ENCODE measurements around the gene ABHD14A. TPM values are rescaled to one million over a fixed set of nuclear protein-coding genes. Genes with fewer than 3 reads are reported as not detected.
A peak's percentile ranks its signal among the peaks of the same experiment; 100 is the strongest.

The ABHD14A gene
- total RNA-seq, 1 experiment from 2014 or later = 3.8 TPM

DNA sequence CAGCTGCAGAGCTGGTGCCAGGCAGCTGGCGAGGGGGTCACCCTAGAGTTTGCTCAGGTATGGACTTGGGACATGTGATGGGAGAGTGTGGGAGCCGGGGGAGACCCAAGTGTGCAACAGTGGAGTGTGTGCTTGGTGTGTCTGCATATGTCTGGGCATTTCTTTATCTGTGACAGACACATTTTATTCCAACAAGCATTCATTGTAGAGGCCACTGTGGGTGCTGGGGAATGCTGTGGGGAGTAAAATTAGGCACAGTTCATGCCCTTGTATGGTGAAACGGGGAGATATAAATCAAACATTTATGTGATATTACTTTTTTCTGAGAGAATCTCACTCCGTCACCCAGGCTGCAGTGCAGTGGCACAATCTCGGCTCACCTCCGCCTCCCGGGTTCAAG is 12.7 kb downstream of the ABHD14A start (continued):
- TF ChIP-seq FOXK1 (CRISPR knock-in tag; IDR thresholded peaks at IDR 0.05) (no peak), ZNF263 (CRISPR knock-in tag; IDR thresholded peaks at IDR 0.05; ENCODE audit: low read depth) (no peak), ARID4B (CRISPR knock-in tag; IDR thresholded peaks at IDR 0.05; ENCODE audit: borderline replicate concordance) (no peak), KAT7 (CRISPR knock-in tag; IDR thresholded peaks at IDR 0.05; ENCODE audit: borderline replicate concordance) (no peak)

DNA sequence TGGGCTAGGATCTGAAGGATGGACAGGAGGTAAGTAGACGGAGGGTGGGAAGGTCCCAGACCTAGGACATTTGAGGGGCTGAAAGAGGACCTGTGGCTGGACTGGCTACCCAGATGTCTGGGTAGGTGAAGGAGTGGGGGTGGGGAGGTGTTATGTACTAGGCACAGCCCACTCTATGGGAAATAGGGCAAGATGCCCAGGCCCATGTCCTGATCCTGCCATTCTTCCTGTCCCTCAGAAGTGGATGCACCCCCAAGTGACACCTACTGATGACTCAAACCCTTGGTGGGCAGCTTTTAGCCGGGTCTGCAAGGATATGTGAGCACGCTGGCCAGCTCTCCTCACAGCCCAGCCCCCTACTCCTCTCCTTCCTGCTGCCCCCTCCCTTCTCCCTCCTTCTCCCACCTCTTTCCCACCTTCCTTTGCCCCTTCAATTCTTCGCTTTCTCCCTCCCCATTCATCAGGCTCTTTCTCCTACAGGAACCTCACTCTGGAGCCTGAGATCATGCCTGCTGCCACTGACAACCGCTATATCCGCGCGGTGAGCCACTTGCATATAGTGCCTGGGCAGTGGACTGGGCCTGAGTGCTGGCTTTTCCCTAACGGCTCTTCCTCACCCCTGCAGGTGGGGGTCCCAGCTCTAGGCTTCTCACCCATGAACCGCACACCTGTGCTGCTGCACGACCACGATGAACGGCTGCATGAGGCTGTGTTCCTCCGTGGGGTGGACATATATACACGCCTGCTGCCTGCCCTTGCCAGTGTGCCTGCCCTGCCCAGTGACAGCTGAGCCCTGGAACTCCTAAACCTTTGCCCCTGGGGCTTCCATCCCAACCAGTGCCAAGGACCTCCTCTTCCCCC is 13.7 kb downstream of the ABHD14A start:
- ATAC-seq (no peak), DNase-seq (ENCODE audit: low spot score) (no peak)
- Mint-ChIP-seq H3K4me1 (peaks cover 22% of the 10 kb centered on the region), H3K9me3 (0 out of 2 replicates have a peak, but pooled peaks cover 2% of the 10 kb centered on the region), H3K4me3 (no peak overlapping the region), H3K27ac (peak overlapping the region; percentile 11; the same call in 1 of the 2 replicates), H3K27me3 (ENCODE audit: low read depth) (no peaks in the 10 kb centered on the region), H3K36me3 (peaks cover 23% of the 10 kb centered on the region)
- ChIA-PET CTCF (no interaction called here), POLR2A (no interaction called here)
- TF ChIP-seq TEAD4 (CRISPR knock-in tag; IDR thresholded peaks at IDR 0.05) (no peak), NR1H2 (CRISPR knock-in tag; IDR thresholded peaks at IDR 0.05) (no peak), FOXJ3 (CRISPR knock-in tag; IDR thresholded peaks at IDR 0.05; ENCODE audit: borderline replicate concordance) (no peak), MXD4 (CRISPR knock-in tag; IDR thresholded peaks at IDR 0.05; ENCODE audit: borderline replicate concordance) (no peak), FOXK1 (CRISPR knock-in tag; IDR thresholded peaks at IDR 0.05) (no peak), CBFB (CRISPR knock-in tag; IDR thresholded peaks at IDR 0.05; ENCODE audit: low read depth) (no peak), E2F1 (CRISPR knock-in tag; IDR thresholded peaks at IDR 0.05) (no peak), NFE2L1 (CRISPR knock-in tag; IDR thresholded peaks at IDR 0.05) (no peak), ZNF281 (CRISPR knock-in tag; IDR thresholded peaks at IDR 0.05) (no peak)
- TF ChIP-seq, protein P1, sequence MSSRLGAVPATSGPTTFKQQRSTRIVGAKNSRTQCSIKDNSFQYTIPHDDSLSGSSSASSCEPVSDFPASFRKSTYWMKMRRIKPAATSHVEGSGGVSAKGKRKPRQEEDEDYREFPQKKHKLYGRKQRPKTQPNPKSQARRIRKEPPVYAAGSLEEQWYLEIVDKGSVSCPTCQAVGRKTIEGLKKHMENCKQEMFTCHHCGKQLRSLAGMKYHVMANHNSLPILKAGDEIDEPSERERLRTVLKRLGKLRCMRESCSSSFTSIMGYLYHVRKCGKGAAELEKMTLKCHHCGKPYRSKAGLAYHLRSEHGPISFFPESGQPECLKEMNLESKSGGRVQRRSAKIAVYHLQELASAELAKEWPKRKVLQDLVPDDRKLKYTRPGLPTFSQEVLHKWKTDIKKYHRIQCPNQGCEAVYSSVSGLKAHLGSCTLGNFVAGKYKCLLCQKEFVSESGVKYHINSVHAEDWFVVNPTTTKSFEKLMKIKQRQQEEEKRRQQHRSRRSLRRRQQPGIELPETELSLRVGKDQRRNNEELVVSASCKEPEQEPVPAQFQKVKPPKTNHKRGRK (CRISPR knock-in tag; IDR thresholded peaks at IDR 0.05; ENCODE audit: borderline replicate concordance) = no peak
- TF ChIP-seq, protein P2, sequence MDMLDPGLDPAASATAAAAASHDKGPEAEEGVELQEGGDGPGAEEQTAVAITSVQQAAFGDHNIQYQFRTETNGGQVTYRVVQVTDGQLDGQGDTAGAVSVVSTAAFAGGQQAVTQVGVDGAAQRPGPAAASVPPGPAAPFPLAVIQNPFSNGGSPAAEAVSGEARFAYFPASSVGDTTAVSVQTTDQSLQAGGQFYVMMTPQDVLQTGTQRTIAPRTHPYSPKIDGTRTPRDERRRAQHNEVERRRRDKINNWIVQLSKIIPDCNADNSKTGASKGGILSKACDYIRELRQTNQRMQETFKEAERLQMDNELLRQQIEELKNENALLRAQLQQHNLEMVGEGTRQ (CRISPR knock-in tag; IDR thresholded peaks at IDR 0.05) = no peak
- TF ChIP-seq, protein P3, sequence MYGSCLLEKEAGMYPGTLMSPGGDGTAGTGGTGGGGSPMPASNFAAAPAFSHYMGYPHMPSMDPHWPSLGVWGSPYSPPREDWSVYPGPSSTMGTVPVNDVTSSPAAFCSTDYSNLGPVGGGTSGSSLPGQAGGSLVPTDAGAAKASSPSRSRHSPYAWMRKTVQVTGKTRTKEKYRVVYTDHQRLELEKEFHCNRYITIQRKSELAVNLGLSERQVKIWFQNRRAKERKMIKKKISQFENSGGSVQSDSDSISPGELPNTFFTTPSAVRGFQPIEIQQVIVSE (CRISPR knock-in tag; IDR thresholded peaks at IDR 0.05; ENCODE audit: borderline replicate concordance) = no peak
